ENCODE results near the gene SCN9A. TPM values are rescaled to one million over a fixed set of nuclear protein-coding genes. Genes with fewer than 3 reads are reported as not detected.

Gene SCN9A
- total RNA-seq, 3 donors from 2014 or later (not counting 1 experiment from before 2014, with no cell fraction given), result 0.28 to 1.4 (median 0.39) TPM

GRCh38 chr2:166357068-166357949, 18.4 kb downstream of the SCN9A start:
- H3K27me3 ChIP-seq (ENCODE audit: control insufficient read depth, insufficient read depth, low read length), result no peaks in the 10 kb centered on the region
- Mint-ChIP-seq H3K9me3 (peaks cover 2% of the 10 kb centered on the region in 2 donors), H3K4me3 (no peak overlapping the region), H3K27me3 (ENCODE audit: low read depth in 2 of 2) (no peaks in the 10 kb centered on the region), H3K4me1 (no peaks in the 10 kb centered on the region), H3K27ac (no peak overlapping the region), H3K36me3 (no peaks in the 10 kb centered on the region)
- H3K36me3 ChIP-seq (ENCODE audit: control insufficient read depth, insufficient read depth, low read length), result no peaks in the 10 kb centered on the region
- no peaks in the 10 kb centered on the region for H3K4me1 ChIP-seq (ENCODE audit: control insufficient read depth, insufficient read depth, low read length)
- no peak for ATAC-seq
- no peak for DNase-seq
- no peak overlapping the region for H3K4me3 ChIP-seq (ENCODE audit: low read length)
- no peak overlapping the region for H3K27ac ChIP-seq (ENCODE audit: low read length)
- TF ChIP-seq CTCF (IDR thresholded peaks at IDR 0.05), result no peak
- intact Hi-C loops (cut with micrococcal nuclease), result no loop called here
- 93% methylated on average over 7 of the region's 7 CpGs for WGBS (ENCODE audit: insufficient coverage)
- H3K9me3 ChIP-seq (ENCODE audit: control insufficient read depth, insufficient read depth, low read length), result no peaks in the 10 kb centered on the region

GRCh38 chr2:166351319-166351718, 24.4 kb downstream of the SCN9A start:
- no peak for TF ChIP-seq CTCF (IDR thresholded peaks at IDR 0.05)
- no peak overlapping the region for H3K27ac ChIP-seq (ENCODE audit: low read length)
- no peaks in the 10 kb centered on the region for H3K9me3 ChIP-seq (ENCODE audit: control insufficient read depth, insufficient read depth, low read length)
- ATAC-seq (no peak), DNase-seq (no peak)
- intact Hi-C loops (cut with micrococcal nuclease), result no loop called here
- Mint-ChIP-seq H3K27ac (no peak overlapping the region), H3K4me1 (no peaks in the 10 kb centered on the region), H3K9me3 (peaks cover 2 to 5% of the 10 kb centered on the region in 2 donors), H3K27me3 (ENCODE audit: low read depth in 2 of 2) (no peaks in the 10 kb centered on the region), H3K36me3 (no peaks in the 10 kb centered on the region), H3K4me3 (no peak overlapping the region)
- no peaks in the 10 kb centered on the region for H3K4me1 ChIP-seq (ENCODE audit: control insufficient read depth, insufficient read depth, low read length)
- no peaks in the 10 kb centered on the region for H3K27me3 ChIP-seq (ENCODE audit: control insufficient read depth, insufficient read depth, low read length)
- H3K36me3 ChIP-seq (ENCODE audit: control insufficient read depth, insufficient read depth, low read length), result no peaks in the 10 kb centered on the region
- H3K4me3 ChIP-seq (ENCODE audit: low read length), result no peak overlapping the region

GRCh38 chr2:166350525-166350924, 25.2 kb downstream of the SCN9A start:
- Mint-ChIP-seq H3K9me3 (peaks cover 2 to 5% of the 10 kb centered on the region in 2 donors), H3K4me1 (no peaks in the 10 kb centered on the region), H3K36me3 (no peaks in the 10 kb centered on the region), H3K27ac (no peak overlapping the region), H3K27me3 (ENCODE audit: low read depth in 2 of 2) (no peaks in the 10 kb centered on the region), H3K4me3 (no peak overlapping the region)
- H3K27ac ChIP-seq (ENCODE audit: low read length), result no peak overlapping the region
- WGBS (ENCODE audit: insufficient coverage), result no CpG with 5 or more reads among the region's 2 CpGs
- H3K4me3 ChIP-seq (ENCODE audit: low read length), result no peak overlapping the region
- H3K36me3 ChIP-seq (ENCODE audit: control insufficient read depth, insufficient read depth, low read length), result no peaks in the 10 kb centered on the region
- H3K4me1 ChIP-seq (ENCODE audit: control insufficient read depth, insufficient read depth, low read length), result no peaks in the 10 kb centered on the region
- no peaks in the 10 kb centered on the region for H3K9me3 ChIP-seq (ENCODE audit: control insufficient read depth, insufficient read depth, low read length)
- intact Hi-C loops (cut with micrococcal nuclease), result no loop called here
- DNase-seq (no peak), ATAC-seq (no peak)
- H3K27me3 ChIP-seq (ENCODE audit: control insufficient read depth, insufficient read depth, low read length), result no peaks in the 10 kb centered on the region
- TF ChIP-seq CTCF (IDR thresholded peaks at IDR 0.05), result no peak
